Measurements from ENCODE around the gene FAAP20.

- no peak for TF ChIP-seq EZH2 (IDR thresholded peaks at IDR 0.05; ENCODE audit: borderline replicate concordance, insufficient read depth, low read length, poor library complexity, severe bottlenecking)
- TF ChIP-seq CTCF (IDR thresholded peaks at IDR 0.05; ENCODE audit: poor library complexity, severe bottlenecking), result no peak
- TF ChIP-seq TAF1 (IDR thresholded peaks at IDR 0.05; ENCODE audit: low read depth), result no peak
- no peak for TF ChIP-seq EP300 (conservative IDR thresholded peaks at IDR 0.05; ENCODE audit: poor library complexity, severe bottlenecking)
- TF ChIP-seq POLR2AphosphoS5 (IDR thresholded peaks at IDR 0.05), result no peak
- TF ChIP-seq MXI1 (conservative IDR thresholded peaks at IDR 0.05; ENCODE audit: poor library complexity, severe bottlenecking), result no peak
- no peak for TF ChIP-seq SMC3 (conservative IDR thresholded peaks at IDR 0.05; ENCODE audit: poor library complexity)
Observed at GRCh38 chr1:2232255-2232915, 37.8 kb upstream of the FAAP20 start.
